Measurements from ENCODE around the gene CDK14. TPM values are rescaled to one million over a fixed set of nuclear protein-coding genes. Genes with fewer than 3 reads are reported as not detected.

The CDK14 gene
- total and polyA plus RNA-seq, 2 donors (not counting 3 experiments of a cell fraction or from before 2014, with no cell fraction given) = 5.5 to 34.2 TPM

- H3K79me2 ChIP-seq (ENCODE audit: control insufficient read depth, insufficient read depth, low read length) = no peaks in the 10 kb centered on the region
Measured at GRCh38 chr7:91156316-91157185, 560.4 kb downstream of the CDK14 start.

More at GRCh38 chr7:91156316-91157185, 560.4 kb downstream of the CDK14 start:
- intact Hi-C loops (cut with micrococcal nuclease) (no loop called here), dilution Hi-C loops (cut with MboI; ENCODE audit: extremely low pct_ligation_motif_present, low sequenced_read_pairs) (no loop called here)
- Histone ChIP-seq H3K27me3 (ENCODE audit: control insufficient read depth in 2 of 2, insufficient read depth in 2 of 2, low read length in 2 of 2) (no peaks in the 10 kb centered on the region), H3K4me1 (ENCODE audit: control insufficient read depth, extremely low read depth, insufficient read depth, low read length) (no peaks in the 10 kb centered on the region), H3K9ac (replicated peaks; ENCODE audit: extremely low read depth, insufficient read depth, low read length) (no peak overlapping the region), H3K9me3 (replicated peaks; ENCODE audit: control insufficient read depth, insufficient read depth, low read length) (no peaks in the 10 kb centered on the region), H3K9me1 (replicated peaks; ENCODE audit: control insufficient read depth, extremely low read depth, insufficient read depth, low read length) (no peaks in the 10 kb centered on the region), H4K20me1 (replicated peaks; ENCODE audit: control insufficient read depth, extremely low read depth, insufficient read depth, low read length) (no peaks in the 10 kb centered on the region), H2AFZ (ENCODE audit: low read depth, low read length) (no peak overlapping the region), H3K4me2 (ENCODE audit: insufficient read depth, low read length) (no peak overlapping the region), H3K27ac (ENCODE audit: insufficient read depth, low read depth, low read length) (no peak overlapping the region), H3K36me3 (ENCODE audit: control insufficient read depth in 2 of 2, extremely low read depth in 1 of 2, insufficient read depth in 2 of 2, low read length in 2 of 2) (no peaks in the 10 kb centered on the region), H3K4me3 (replicated peaks in 1 of 3; ENCODE audit: insufficient read depth in 1 of 3, low read depth in 1 of 3, low read length in 3 of 3) (no peak overlapping the region)
- DNase-seq (ENCODE audit: low read depth, low spot score) (no peak), FAIRE-seq (no peak)
- TF ChIP-seq EZH2 (IDR thresholded peaks at IDR 0.05; ENCODE audit: borderline replicate concordance, low read depth, low read length, severe bottlenecking) (no peak), POLR2A (IDR thresholded peaks at IDR 0.05; ENCODE audit: low read depth, low read length) (no peak), CTCF (IDR thresholded peaks at IDR 0.05; ENCODE audit: extremely low read depth in 1 of 2, insufficient read depth in 1 of 2, low read depth in 1 of 2, low read length in 2 of 2) (no peak), GATA2 (IDR thresholded peaks at IDR 0.05; ENCODE audit: insufficient read depth, insufficient read length, low read depth, low read length) (no peak), MYC (IDR thresholded peaks at IDR 0.05; ENCODE audit: low read depth, low read length) (no peak), FOS (IDR thresholded peaks at IDR 0.05; ENCODE audit: borderline replicate concordance, insufficient read depth, low read length) (no peak), POLR2AphosphoS5 (IDR thresholded peaks at IDR 0.05; ENCODE audit: insufficient read depth, low read depth, low read length) (no peak), MAX (IDR thresholded peaks at IDR 0.05; ENCODE audit: insufficient read depth, insufficient read length) (no peak), JUN (IDR thresholded peaks at IDR 0.05; ENCODE audit: borderline replicate concordance, insufficient read depth, insufficient read length, low read depth) (no peak)
- ChIA-PET CTCF (interaction anchor here (1.0 kb wide), 1 partner anchor 12 kb away, joined by 3 read pairs; no protein-coding TSS in a partner anchor), POLR2A (no interaction called here)
- no TSS peak for BruUV-seq (replicated peaks)
